HG02884 (cell line): Measurements from ENCODE around the gene MYBPC2.

Source experiments
- ATAC-seq: cut with Tn5 transposase; IDR thresholded peaks from one replicate; pipeline ENCODE4 v1.9.1; 2021; ENCODE audit warnings: mild to moderate bottlenecking, moderate library complexity; ENCODE audit not compliant: unreplicated experiment

The MYBPC2 gene

DNA sequence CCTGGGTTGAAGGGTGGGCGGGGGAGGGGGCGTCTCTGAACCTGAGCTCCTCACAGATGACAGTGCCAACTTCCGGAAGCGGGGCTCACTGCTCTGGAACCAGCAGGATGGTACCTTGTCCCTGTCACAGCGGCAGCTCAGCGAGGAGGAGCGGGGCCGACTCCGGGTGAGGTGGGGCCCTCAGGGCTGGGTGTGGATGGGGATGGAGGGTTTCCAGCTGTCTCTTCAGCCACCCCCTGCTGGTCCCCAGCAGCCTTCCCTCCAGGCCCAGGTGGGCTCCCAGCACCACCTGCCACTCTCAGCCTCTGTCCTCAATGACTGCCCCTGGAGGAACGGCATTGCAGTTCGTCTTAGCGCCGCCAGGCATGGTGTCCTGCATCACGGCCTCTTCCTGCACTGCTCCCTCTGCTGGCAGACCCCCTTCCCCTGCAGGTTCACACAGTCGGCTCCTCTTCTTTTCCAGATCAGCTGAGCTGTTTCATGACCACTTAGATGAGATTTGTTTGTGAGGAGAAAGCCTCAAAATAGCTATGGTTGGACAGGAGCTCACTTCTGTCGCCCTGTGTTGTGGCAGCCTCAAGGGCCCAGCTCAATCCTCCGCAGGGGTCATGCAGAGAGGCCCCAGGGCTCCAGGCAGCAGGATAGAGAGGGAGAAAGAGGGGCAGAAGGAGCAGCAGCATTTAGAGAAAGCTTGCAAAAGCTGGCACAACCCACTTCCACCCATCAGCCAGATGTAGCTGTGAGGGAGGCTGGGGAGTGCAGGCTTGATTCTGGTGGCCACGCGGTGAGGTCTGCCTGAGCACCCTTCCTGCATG lies 46.4 kb downstream of the MYBPC2 start:
- no peak for ATAC-seq

DNA sequence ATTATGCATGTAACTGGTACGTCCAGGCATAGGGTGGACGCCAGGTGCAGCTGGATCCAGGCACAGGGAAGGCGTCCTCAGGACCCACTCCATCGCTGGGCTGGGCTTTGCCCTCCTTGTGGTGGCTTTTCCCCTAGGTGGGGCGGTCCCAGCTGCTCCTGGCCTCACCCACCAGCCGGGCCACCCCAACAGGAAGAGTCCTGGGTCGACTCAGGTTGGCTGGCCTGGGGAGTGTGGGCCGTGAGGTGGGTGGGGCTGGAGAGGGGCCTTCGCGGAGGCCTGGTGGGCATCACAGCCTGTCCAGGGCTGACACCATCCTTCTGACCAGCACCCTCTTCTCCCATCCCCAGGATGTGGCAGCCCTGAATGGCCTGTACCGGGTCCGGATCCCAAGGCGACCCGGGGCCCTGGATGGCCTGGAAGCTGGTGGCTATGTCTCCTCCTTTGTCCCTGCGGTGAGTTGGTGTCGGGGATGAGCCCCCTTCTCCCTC lies 47.1 kb downstream of the MYBPC2 start:
- ATAC-seq = no peak

DNA sequence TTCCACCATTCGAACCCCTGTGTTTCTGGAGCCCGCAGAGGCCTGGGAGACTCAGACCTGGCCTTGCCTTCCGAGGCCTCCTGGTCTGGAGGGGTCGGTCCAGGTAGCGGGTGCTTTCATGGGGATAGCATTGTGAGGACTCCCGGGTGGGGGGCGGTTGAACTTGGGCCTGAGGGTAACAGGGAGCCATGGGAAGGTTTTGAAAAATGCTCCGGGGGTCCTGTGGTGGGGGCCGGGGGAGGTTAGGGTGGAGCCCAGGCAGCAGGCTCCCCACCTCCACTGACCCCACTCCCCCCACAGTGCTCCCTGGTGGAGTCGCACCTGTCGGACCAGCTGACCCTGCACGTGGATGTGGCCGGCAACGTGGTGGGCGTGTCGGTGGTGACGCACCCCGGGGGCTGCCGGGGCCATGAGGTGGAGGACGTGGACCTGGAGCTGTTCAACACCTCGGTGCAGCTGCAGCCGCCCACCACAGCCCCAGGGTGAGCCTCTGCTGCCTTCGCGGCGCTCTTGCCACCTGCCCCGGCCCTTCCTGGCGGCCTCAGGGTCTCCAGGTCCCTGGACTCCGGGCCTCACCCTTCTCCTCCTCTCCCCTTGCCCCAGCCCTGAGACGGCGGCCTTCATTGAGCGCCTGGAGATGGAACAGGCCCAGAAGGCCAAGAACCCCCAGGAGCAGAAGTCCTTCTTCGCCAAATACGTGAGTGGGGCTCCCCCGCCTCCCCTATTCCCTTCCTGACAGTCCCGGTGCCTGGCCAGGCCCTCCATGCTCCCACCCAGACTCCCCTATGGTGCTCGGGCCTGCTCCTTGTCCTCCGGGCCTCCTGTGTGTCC lies 47.8 kb downstream of the MYBPC2 start:
- no peak for ATAC-seq

DNA sequence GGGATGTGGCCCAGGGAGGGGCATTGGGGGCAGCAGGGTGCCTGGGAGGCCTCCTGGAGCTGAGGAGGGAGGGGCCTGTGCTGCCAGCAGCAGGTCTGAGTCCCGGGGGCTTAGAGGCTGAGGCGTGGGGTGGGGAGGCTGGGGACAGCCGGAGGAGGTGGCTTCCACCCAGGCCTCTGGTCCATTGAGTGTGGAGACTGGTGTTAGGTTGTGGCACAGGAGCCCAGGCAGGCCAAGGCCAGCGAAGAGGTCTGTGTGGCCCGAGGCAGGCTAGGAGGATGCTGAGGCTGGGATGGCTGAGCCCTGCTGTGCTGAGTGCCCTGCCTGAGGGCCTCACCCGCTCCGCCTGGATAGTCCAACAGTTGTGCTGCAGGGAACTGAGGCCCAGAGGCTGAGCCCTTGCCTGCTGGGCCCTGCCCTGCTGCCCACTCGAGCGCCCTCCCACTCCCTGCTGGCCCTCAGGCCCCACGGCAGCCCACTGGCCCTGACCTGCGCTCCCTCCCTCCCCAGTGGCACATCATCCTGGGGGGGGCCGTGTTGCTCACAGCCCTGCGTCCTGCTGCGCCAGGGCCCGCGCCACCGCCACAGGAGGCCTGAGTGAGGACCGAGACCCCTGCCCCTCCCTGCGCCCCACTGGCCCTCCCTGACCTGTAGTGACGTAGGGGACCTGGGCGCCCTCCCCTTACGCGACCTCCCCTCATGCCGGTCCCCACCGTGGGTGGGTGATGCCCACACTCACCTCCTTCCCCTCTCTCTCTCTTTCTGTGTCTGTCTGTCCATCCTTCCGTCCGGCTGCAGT lies 48.9 kb downstream of the MYBPC2 start:
- no peak for ATAC-seq

DNA sequence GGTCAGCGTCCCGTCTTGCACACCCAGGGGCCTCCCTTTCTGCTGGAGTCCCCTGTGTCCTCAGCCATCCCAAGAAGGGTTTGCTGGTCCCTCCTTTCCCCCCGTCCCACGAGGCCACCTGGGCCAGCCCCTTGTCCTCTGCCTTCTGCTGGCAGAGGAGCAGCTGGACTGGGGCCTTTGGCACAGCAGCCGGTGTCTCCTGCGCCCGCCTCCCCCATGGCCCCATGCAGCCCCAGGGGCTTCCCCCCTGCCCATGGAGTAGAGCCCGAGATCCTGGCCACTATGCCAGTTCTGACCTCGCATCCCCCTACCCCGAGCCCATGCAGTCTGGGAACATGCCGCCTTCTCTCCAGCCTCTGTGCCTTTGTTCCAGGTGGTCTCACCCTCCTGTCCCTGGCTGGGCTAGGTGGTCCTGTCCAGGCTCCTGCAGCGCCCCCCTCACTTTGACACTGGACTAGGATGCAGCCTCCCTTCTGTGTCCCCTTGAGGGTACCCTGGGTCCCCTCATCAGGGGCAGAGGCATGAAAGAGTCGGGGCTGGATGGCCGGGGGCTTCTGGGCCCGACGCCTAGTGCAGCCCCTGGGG lies 49.7 kb downstream of the MYBPC2 start:
- no peak for ATAC-seq

DNA sequence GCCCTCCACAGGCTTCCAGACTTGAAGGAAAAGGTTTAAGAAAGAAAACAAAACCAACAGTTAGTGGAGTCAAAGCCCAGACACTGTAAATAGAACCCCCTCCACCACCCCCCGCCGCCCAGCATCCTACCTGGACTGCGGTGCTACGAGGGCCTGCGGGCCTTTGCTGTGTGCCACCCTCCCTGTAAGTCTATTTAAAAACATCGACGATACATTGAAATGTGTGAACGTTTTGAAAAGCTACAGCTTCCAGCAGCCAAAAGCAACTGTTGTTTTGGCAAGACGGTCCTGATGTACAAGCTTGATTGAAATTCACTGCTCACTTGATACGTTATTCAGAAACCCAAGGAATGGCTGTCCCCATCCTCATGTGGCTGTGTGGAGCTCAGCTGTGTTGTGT lies 50.2 kb downstream of the MYBPC2 start:
- ATAC-seq = no peak

DNA sequence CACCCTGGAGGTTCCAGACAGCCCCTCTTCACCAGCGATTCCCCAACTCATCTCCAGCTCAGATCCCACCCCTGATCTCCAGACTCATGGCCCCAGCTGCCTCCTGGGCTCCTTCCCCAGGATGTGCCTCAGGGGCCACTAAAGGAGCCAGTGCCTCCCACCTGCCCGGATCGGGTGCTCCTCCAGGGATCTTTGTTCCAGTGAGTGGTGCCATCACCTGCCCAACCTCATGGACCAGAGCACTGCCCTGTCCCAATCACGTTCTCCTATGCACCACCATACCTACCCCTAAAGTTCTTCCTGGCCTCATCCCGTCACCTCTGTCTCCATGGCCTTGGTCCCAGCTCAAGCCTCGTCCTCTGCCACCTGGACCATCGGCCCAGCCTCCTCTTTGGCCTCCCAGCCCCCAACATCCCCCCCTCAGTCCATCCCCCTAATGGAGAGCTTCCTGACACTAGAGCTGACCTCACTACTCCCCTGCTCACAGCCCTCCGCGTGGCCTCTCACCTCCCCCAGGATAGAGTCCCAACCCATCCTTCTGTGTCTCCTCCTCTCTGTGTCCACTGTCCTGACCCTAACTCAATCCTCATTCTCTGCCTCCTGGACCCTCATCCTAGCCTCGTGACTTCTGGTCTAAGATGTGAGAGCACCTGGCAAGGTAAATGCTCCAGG lies 52.7 kb downstream of the MYBPC2 start:
- no peak for ATAC-seq

DNA sequence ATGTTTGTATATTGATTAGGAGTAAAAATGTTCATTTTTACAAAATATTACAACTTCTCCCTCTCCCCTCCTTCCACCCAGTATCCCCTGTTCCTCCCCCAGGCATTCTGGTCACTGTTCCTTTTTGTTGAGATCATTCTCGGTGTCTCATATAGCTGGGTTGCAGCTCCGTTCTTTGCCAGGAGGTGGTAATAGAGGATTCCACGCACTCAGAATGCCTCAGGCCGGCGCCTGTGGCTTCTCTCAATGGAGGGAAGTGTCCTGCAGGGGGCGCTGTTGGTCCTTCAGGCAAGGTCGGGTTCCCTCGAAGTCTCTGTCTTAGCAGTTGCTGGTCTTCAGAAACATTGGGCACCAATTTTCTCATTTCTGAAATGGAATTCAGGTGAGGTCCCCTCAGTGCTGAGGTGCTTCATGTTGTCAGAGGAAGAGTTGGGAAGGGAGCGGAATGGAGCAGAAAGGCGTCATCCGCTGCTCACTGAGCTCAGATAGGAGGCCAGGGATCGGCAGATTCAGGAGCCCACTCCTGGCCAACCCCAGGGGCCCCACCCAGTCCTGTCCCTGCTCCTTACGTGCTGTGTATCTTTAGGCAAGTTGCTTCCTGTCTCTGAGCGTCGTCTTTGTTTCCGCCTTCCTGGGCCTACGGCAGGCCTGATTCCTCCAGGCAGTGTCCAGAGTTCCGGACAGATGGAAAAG lies 54.3 kb downstream of the MYBPC2 start:
- ATAC-seq = no peak

DNA sequence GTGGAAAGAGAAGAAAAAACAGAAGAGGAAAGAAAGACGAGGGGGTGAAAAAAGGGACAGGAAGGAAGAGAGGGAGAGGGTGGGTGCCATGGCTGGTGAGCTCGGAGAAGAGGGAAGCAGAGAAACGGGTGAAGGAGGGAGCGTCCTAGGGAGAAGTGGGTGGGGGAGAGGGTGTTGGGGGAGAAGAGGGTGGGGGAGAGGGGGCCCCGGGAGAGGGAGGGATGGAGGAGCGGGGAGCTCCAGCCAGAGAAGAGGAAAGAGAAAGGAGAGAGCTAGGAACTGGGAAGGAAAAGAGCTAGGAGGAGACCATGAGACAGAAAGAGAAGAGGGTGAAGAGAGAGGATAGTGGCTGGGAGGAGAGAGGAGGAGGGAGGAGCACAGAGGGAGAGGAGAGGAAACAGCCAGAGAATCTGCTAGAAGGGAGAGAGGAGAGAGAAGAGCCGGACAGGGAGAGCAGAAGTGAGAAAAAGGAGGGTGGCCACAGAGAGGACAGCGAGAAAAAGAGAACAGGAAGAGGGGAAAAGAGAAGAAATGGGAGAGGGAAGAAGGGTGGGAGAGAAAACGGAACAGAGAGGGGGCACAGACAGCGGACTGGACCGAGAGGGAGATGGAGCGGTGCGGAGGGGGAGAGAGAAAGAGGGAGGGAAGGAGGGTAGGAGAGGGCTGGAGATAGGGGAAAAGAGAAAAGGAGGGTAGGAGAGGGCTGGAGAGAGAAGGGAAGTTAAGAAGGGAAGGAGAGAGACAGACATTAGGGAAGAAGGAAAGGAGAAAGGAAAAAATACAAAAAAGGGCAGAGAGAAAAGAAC lies 55.9 kb downstream of the MYBPC2 start:
- no peak for ATAC-seq

DNA sequence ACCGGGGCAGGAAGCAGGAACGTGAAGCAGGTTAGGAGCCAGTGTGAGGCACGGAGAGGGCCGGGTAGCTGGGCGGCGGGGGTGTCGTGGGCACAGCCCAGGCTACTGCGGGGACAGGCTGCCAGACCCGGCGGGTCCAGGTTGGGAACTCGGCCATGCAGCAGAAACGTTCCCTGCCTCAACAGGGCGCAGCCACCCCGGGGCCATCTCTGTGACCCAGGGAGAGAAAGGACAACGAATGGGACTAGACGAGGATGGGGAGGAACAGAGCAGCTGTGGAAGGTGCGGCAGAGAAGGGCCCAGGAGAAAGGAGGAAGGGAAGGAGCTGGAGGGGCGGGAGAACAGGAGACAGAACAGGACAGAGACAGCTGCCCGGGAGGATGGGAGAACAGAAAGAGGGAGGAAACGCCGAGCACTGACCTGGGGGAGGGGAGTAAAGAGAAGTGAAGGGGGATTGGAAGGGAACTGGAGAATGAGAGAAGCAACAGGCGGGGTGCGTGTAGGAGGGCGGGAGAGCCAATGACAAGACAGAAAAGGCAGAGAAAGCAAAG lies 56.8 kb downstream of the MYBPC2 start:
- no peak for ATAC-seq

DNA sequence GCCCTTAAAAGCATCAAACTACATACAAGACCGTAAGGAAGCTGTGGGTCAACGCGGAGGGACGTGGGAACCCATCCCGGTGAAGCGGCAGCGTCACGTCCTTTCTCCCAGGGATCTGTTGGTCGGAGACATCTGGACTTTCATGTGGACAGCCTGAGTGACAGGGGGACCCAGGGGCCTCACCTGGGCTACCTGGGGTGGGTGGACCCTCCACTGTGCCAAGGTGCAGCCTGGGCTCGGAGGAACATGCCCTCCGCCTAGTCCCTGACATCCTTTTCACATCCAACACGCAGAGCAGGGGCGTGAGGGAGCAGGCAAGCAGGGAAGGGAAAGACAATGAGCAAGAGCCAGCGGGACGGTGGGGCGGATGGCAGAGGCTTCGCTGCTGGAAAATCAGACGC lies 57.7 kb downstream of the MYBPC2 start:
- no peak for ATAC-seq

DNA sequence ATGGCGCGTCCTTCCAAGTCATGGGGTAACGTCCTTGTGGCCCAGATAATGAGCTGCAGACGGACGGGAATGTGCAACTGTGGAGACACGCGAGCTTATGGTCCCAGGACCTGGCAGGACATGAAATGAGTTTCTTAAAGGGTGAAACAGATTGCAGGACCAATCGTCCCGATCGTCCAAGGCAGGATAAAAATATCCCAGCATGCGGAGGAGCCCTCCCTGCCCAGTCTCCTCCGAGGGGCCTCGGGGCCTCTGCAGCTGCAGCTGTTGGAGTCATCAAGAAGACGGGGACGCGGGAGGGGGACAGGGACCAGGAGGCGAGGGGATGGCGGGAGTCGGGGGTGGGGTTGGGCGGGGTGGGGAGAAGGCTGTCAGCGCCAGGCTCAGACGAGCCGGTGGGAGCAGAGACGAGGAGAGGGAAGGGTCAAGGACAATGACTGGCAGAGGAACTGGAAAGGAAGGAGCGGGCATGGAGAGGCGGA lies 58.3 kb downstream of the MYBPC2 start:
- no peak for ATAC-seq

DNA sequence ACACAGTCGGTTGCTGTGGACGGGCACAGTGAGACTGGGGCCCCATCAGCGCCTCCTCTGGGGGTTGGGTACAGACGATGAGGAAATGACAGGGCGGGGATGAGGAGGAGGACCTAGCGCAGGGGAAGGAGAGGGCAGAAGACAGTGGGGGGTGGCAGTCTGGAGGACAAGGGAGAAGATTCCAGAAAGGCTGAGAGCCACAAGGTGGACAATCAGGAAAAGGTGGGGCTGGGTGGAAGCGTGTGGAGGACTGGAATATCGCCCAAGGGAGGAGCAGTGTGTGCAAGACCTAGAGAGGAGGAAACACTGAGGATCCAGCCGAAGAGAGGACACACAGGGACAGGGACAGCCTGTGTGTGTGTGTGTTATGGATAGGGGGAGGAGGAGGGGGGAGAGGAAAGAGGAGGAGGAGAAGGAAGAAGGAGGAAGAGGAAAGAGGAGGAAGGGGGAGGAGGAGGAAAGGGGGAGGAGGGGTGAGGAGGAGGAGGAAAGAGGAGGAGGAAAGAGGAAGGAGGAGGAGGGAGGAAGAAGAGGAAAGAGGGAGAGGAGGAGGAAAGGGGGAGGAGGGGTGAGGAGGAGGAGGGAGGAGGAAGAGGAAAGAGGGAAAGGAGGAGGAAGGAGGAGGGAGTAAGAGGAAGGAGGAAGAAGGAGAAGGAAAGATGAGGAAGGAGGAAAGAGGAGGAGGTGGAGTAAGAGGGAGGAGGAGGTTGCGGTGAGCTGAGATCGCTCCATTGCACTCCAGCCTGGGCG lies 59.8 kb downstream of the MYBPC2 start:
- ATAC-seq = no peak

DNA sequence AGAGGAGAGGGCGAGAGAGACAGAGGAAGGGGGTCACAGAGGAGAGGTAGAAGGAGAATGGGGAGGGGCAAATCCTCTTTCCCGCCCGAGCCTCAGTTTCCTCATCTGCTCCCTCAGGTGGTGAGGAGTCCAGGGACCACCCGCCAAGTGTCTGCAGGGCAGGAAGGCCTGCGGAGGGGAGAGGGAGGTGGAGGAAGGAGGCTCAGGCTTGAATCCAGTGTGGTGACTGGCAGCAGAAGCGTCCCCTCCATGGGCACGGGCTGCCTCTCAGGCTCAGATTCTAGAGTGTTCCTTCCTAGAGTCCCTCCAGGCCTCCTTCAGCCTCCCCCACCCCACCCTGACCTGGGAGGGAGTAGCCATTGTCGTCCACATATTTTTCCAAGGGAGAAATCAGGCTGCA lies 60.5 kb downstream of the MYBPC2 start:
- ATAC-seq = no peak

DNA sequence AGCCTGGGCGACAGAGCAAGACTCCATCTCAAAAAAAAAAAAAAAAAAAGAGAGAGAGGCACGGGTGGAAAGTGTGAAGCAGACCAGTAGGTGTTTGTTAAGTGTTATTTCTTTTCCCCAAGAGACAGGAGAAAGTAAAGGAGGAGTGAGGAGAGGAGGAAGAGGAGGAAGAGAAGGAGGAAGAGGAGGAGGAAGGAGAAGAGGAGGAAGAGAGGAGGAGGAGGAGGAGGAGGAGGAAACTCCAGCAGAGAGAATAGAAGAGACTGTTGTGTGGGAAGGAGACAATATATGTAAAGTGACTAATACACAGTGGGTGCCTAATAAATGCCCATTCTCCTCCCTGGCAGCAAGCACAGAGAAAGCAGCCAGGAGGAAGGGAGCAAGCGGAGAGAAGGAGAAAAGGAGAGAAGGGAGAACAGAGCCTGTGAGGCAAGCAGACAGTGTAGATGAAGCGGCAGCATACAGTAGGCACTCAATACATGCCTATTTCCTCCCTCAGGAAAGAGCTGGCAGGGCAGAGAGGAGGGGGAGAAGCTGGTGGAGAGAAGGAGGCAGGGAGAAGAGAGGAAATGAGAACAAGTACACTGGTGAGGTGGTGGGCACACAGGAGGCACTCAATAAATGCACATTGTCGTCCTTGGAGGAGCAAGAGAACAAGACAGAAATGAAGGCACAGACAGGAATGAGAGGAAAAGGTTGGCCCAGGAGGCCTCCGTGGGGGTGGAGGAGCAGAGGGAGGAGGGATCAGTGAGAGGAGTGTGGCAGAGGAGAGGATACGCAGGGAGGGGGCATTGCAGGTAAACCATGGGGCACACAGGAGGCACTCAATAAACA lies 61.7 kb downstream of the MYBPC2 start:
- ATAC-seq = no peak

DNA sequence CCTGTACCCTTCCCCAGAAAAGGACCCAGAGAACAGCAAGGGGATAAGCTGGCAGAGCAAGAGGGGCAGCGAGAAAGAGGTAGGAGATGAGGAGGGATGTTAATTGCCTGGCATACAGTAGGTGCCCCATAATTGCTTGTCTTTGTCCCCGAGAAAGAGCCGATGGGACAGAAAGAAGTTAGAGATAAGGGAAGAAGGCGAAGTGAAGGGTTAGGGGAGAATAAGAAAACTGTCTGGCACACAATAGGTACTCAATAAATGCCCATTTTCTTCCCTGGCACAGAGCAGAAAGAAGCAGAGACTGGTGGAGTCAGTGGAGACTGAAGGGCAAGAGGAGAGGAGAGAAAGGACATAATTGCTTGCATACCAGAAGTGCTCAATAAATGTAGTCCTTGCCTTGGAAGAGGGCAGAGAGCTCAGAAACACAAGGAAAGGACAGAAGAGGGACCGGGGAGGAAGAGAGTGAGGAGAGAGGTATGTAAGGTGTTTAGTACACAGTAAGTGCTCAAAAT lies 62.4 kb downstream of the MYBPC2 start:
- ATAC-seq = no peak
